ENCODE measurements around the gene DHX35. TPM values are rescaled to one million over a fixed set of nuclear protein-coding genes. Genes with fewer than 3 reads are reported as not detected.

The DHX35 gene
- total RNA-seq, 1 experiment from 2014 or later = 12.2 TPM

DNA sequence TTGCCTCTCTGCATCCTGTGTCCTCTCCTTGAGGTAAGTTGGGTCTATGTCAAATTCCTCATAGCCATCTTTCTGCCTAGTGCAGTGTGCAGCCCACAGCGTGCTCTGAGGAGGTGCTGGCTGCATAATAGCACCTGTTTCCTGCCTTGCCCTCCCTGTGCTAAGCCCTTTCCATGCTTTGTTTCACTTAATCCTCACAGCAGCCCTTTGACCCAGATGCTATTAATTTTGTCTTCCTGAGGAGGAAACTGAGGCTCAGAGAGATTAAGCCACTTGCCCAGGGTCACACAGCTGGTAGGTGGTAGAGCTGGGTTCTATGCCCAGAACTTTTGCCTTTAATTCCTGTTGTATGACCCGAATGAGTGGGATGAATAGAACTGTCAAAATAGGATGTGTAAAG lies 22.5 kb upstream of the DHX35 start:
- no peak for TF ChIP-seq SIN3A (IDR thresholded peaks at IDR 0.05; ENCODE audit: borderline replicate concordance, insufficient read depth, low read depth, low read length)
- no peak for TF ChIP-seq POLR2AphosphoS5 (IDR thresholded peaks at IDR 0.05; ENCODE audit: low read depth, low read length)
- TF ChIP-seq, protein P1, sequence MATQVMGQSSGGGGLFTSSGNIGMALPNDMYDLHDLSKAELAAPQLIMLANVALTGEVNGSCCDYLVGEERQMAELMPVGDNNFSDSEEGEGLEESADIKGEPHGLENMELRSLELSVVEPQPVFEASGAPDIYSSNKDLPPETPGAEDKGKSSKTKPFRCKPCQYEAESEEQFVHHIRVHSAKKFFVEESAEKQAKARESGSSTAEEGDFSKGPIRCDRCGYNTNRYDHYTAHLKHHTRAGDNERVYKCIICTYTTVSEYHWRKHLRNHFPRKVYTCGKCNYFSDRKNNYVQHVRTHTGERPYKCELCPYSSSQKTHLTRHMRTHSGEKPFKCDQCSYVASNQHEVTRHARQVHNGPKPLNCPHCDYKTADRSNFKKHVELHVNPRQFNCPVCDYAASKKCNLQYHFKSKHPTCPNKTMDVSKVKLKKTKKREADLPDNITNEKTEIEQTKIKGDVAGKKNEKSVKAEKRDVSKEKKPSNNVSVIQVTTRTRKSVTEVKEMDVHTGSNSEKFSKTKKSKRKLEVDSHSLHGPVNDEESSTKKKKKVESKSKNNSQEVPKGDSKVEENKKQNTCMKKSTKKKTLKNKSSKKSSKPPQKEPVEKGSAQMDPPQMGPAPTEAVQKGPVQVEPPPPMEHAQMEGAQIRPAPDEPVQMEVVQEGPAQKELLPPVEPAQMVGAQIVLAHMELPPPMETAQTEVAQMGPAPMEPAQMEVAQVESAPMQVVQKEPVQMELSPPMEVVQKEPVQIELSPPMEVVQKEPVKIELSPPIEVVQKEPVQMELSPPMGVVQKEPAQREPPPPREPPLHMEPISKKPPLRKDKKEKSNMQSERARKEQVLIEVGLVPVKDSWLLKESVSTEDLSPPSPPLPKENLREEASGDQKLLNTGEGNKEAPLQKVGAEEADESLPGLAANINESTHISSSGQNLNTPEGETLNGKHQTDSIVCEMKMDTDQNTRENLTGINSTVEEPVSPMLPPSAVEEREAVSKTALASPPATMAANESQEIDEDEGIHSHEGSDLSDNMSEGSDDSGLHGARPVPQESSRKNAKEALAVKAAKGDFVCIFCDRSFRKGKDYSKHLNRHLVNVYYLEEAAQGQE (IDR thresholded peaks at IDR 0.05; ENCODE audit: insufficient read depth in 1 of 2, low read depth in 2 of 2, low read length in 1 of 2) = no peak
- TF ChIP-seq CTCF (IDR thresholded peaks at IDR 0.05) = no peak
- TF ChIP-seq TCF7L2 (IDR thresholded peaks at IDR 0.05; ENCODE audit: low read depth, low read length) = no peak
- Histone ChIP-seq H3K4me1 (ENCODE audit: control insufficient read depth, insufficient read depth, low read length) (no peaks in the 10 kb centered on the region; the same call in 1 of the 2 replicates), H3K27ac (ENCODE audit: low read length) (no peak overlapping the region), H3K36me3 (ENCODE audit: control insufficient read depth, insufficient read depth, low read length) (peaks cover 8% of the 10 kb centered on the region; the same call in 1 of the 2 replicates), H3K9me3 (ENCODE audit: control insufficient read depth, insufficient read depth, low read depth, low read length) (no peaks in the 10 kb centered on the region), H3K27me3 (ENCODE audit: control insufficient read depth, insufficient read depth, low read length) (no peaks in the 10 kb centered on the region), H3K4me3 (ENCODE audit: low read depth in 2 of 2, low read length in 2 of 2) (no peak overlapping the region)
- intact Hi-C loops (cut with micrococcal nuclease; ENCODE audit: unreplicated experiment) (no loop called here), in situ Hi-C loops (cut with HindIII; ENCODE audit: low pct_unique_long_range_greater_than_20kb, low sequenced_read_pairs) (no loop called here)
- no peak for DNase-seq (ENCODE audit: low read depth, low spot score)
- ChIA-PET CTCF (no interaction called here), POLR2A (no interaction called here)
- ATAC-seq = no peak
- no TSS peak for BruUV-seq (replicated peaks)

DNA sequence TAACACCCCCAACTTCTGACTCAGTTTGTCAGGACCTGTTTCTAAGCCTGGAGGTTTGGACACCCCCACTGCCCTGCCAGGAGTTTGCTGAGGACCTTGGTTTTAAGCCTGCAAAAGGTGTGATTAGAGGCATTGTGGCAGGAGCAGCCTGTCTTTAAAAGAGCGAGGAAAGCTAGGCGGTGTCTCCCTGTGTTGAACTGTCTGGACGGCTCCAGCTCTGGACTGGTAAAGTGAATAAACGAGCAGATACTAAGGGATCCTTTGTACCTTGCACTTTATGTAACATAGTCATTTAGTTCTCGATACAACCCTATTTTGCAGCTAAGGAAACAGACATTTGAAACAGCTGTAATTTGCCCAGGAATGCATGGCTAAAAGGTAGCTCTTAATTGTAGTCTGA lies 21.5 kb upstream of the DHX35 start:
- intact Hi-C loops (cut with micrococcal nuclease; ENCODE audit: unreplicated experiment) = no loop called here
- BruUV-seq (replicated peaks) = no TSS peak

More for the DNA sequence above, 21.5 kb upstream of the DHX35 start:
- Histone ChIP-seq H3K4me1 (ENCODE audit: control insufficient read depth, insufficient read depth, low read length) (no peaks in the 10 kb centered on the region), H3K4me3 (ENCODE audit: low read depth in 2 of 2, low read length in 2 of 2) (no peak overlapping the region), H3K27me3 (ENCODE audit: control insufficient read depth, insufficient read depth, low read length) (no peaks in the 10 kb centered on the region), H3K36me3 (ENCODE audit: control insufficient read depth, insufficient read depth, low read length) (peaks cover 8% of the 10 kb centered on the region), H3K27ac (ENCODE audit: low read length) (no peak overlapping the region), H3K9me3 (ENCODE audit: control insufficient read depth, insufficient read depth, low read depth, low read length) (no peaks in the 10 kb centered on the region)
- DNase-seq (ENCODE audit: low read depth, low spot score) = no peak
- CTCF ChIA-PET = no interaction called here
- TF ChIP-seq CTCF (IDR thresholded peaks at IDR 0.05) = no peak
- no peak for TF ChIP-seq POLR2AphosphoS5 (IDR thresholded peaks at IDR 0.05; ENCODE audit: low read depth, low read length)
- TF ChIP-seq SIN3A (IDR thresholded peaks at IDR 0.05; ENCODE audit: borderline replicate concordance, insufficient read depth, low read depth, low read length) = no peak
- TF ChIP-seq, protein P1 (IDR thresholded peaks at IDR 0.05; ENCODE audit: insufficient read depth in 1 of 2, low read depth in 2 of 2, low read length in 1 of 2) = no peak
- TF ChIP-seq TCF7L2 (IDR thresholded peaks at IDR 0.05; ENCODE audit: low read depth, low read length) = no peak
- no peak for ATAC-seq
- in situ Hi-C loops (cut with HindIII; ENCODE audit: low pct_unique_long_range_greater_than_20kb, low sequenced_read_pairs) = no loop called here
- POLR2A ChIA-PET = no interaction called here

Data from Panc1 (cell line).